Natural killer cell (primary cell): ENCODE data around the gene RPRD1B. TPM values are rescaled to one million over a fixed set of nuclear protein-coding genes. Genes with fewer than 3 reads are reported as not detected.

ENCODE experiments used
- ATAC-seq, 3 donors: fragments of 150-1000 bp in 2 of 3; fragments of 200-7000 bp in 1 of 3; cut with Tn5 transposase; 1 replicate in 1 of 3; 2 replicates in 2 of 3; pipeline ENCODE4 v1.10.0; 2021; ENCODE audit warnings: mild to moderate bottlenecking in 2 of 3, moderate library complexity in 2 of 3
- DNase-seq, 2 donors: peaks; one replicate each; pipeline versions ENCODE4 v3.0.0 to v3.0.0-alpha.2; 2013 to 2021; ENCODE audit warnings: mixed read lengths in 1 of 2
- H3K27ac ChIP-seq: one replicate; pipeline ENCODE4 v1.5.1; 2013; ENCODE audit warnings: mild to moderate bottlenecking, low read length
- H3K27me3 ChIP-seq: one replicate; pipeline ENCODE4 v1.6.1; 2013; ENCODE audit warnings: low read length; ENCODE audit not compliant: control insufficient read depth, insufficient read depth
- H3K36me3 ChIP-seq: one replicate; pipeline ENCODE4 v1.6.1; 2013; ENCODE audit warnings: low read length; ENCODE audit not compliant: control insufficient read depth, insufficient read depth
- H3K4me1 ChIP-seq: one replicate; pipeline ENCODE4 v1.6.1; 2013; ENCODE audit warnings: low read length; ENCODE audit not compliant: control insufficient read depth, insufficient read depth
- H3K4me3 ChIP-seq: one replicate; pipeline ENCODE4 v1.5.1; 2013; ENCODE audit warnings: low read length
- H3K9me3 ChIP-seq: one replicate; pipeline ENCODE4 v1.6.1; 2013; ENCODE audit warnings: low read length; ENCODE audit not compliant: control insufficient read depth, insufficient read depth
- H3K27ac Mint-ChIP-seq, 2 donors: one replicate each; pipeline ENCODE4 v1.8.0; 2022; ENCODE audit warnings: mild to moderate bottlenecking in 2 of 2, mixed read lengths in 2 of 2, moderate library complexity in 1 of 2
- H3K27me3 Mint-ChIP-seq, 2 donors: one replicate each; pipeline ENCODE4 v1.8.0; 2022; ENCODE audit warnings: low read depth in 2 of 2, mixed read lengths in 2 of 2
- H3K36me3 Mint-ChIP-seq: one replicate; pipeline ENCODE4 v1.8.0; 2022; ENCODE audit warnings: mixed read lengths
- H3K4me1 Mint-ChIP-seq, 2 donors: one replicate each; pipeline ENCODE4 v1.8.0; 2022; ENCODE audit warnings: mixed read lengths in 2 of 2
- H3K4me3 Mint-ChIP-seq: one replicate; pipeline ENCODE4 v1.8.0; 2022; ENCODE audit warnings: mild to moderate bottlenecking, moderate library complexity, mixed read lengths
- H3K9me3 Mint-ChIP-seq, 2 donors: one replicate each; pipeline ENCODE4 v1.8.0; 2022; ENCODE audit warnings: mixed read lengths in 2 of 2
- CTCF ChIP-seq: fragments of 200-600 bp; IDR thresholded peaks from one replicate; pipeline ENCODE4 v1.8.0; 2022; ENCODE audit warnings: antibody characterized with exemption
- WGBS: methylation state at CpG from one replicate; pipeline ENCODE4 v1.1.7; 2013; ENCODE audit warnings: missing lambda C conversion rate; ENCODE audit not compliant: insufficient coverage; 5-methylcytosine and 5-hydroxymethylcytosine counted together
- intact Hi-C: fragments of 100-400 bp; cut with micrococcal nuclease; formaldehyde crosslinking; loops from one replicate; pipeline ENCODE4 v1.14.2; 2022
- total RNA-seq, 4 donors: library from RNA; stranded (reverse); fragments of 120-200 nt in 1 of 4; gene quantifications; one replicate each; pipeline versions ENCODE4 v1.2.3 to v1.2.4, GENCODE V29; 2013 to 2022

Gene RPRD1B
- total RNA-seq, 3 donors from 2014 or later (not counting 1 experiment from before 2014, with no cell fraction given): 75.8 to 87.3 (median 77.6) TPM

GRCh38 chr20:37989601-37990295 is 43.8 kb upstream of the RPRD1B start:
- no peak overlapping the region for H3K4me3 ChIP-seq
- H3K36me3 ChIP-seq: peaks cover 18% of the 10 kb centered on the region
- no peaks in the 10 kb centered on the region for H3K27me3 Mint-ChIP-seq
- H3K9me3 ChIP-seq: no peaks in the 10 kb centered on the region
- no peaks in the 10 kb centered on the region for H3K9me3 Mint-ChIP-seq
- intact Hi-C loops: loop anchor here (1.0 to 5.0 kb wide), 5 partner anchors 44 to 463 kb away; partner anchors contain the start of genes BLCAP, RPRD1B and TTI1
- H3K27ac ChIP-seq: peak overlapping the region; percentile 90
- ATAC-seq (no peak), DNase-seq (no peak)
- WGBS: 32% methylated on average over 6 of the region's 7 CpGs
- H3K4me3 Mint-ChIP-seq: peak overlapping the region; percentile 77
- TF ChIP-seq CTCF: no peak
- no peaks in the 10 kb centered on the region for H3K36me3 Mint-ChIP-seq
- H3K27ac Mint-ChIP-seq: peak overlapping the region; percentile 92 to 98
- H3K27me3 ChIP-seq: no peaks in the 10 kb centered on the region
- peaks cover 26 to 31% of the 10 kb centered on the region in 2 donors for H3K4me1 Mint-ChIP-seq
- H3K4me1 ChIP-seq: peaks cover 32% of the 10 kb centered on the region

- Mint-ChIP-seq H3K4me3 (peak overlapping the region; percentile 77), H3K27ac (peak overlapping the region; percentile 92 to 98), H3K27me3 (no peaks in the 10 kb centered on the region), H3K9me3 (no peaks in the 10 kb centered on the region), H3K4me1 (peaks cover 26 to 31% of the 10 kb centered on the region in 2 donors), H3K36me3 (no peaks in the 10 kb centered on the region)
- no peak overlapping the region for H3K4me3 ChIP-seq
- intact Hi-C loops: loop anchor here (1.0 to 5.0 kb wide), 5 partner anchors 43 to 464 kb away; partner anchors contain the start of genes BLCAP, RPRD1B and TTI1
- under 1% methylated on average over 10 of the region's 10 CpGs for WGBS
- ATAC-seq (peak; percentile 85 to 96 (median 91)), DNase-seq (peak; percentile 61 to 77)
- H3K4me1 ChIP-seq: peaks cover 32% of the 10 kb centered on the region
- H3K27ac ChIP-seq: peak overlapping the region; percentile 90
- H3K36me3 ChIP-seq: peaks cover 25% of the 10 kb centered on the region
- TF ChIP-seq CTCF: no peak
- no peaks in the 10 kb centered on the region for H3K9me3 ChIP-seq
- no peaks in the 10 kb centered on the region for H3K27me3 ChIP-seq
Observed at GRCh38 chr20:37990571-37991151, 42.9 kb upstream of the RPRD1B start.

- intact Hi-C loops: loop anchor here (2.0 to 5.0 kb wide), 4 partner anchors 74 to 465 kb away; partner anchors contain the start of gene BLCAP
- Mint-ChIP-seq H3K4me3 (peak overlapping the region; percentile 77), H3K36me3 (no peaks in the 10 kb centered on the region), H3K27ac (peak overlapping the region; percentile 92 to 98), H3K27me3 (no peaks in the 10 kb centered on the region), H3K9me3 (no peaks in the 10 kb centered on the region), H3K4me1 (peaks cover 26 to 31% of the 10 kb centered on the region in 2 donors)
- peak overlapping the region; percentile 90 for H3K27ac ChIP-seq
- DNase-seq (no peak), ATAC-seq (no peak)
- TF ChIP-seq CTCF: no peak
- H3K4me1 ChIP-seq: peaks cover 32% of the 10 kb centered on the region
- WGBS: 92% methylated on average over 4 of the region's 4 CpGs
- H3K27me3 ChIP-seq: no peaks in the 10 kb centered on the region
- no peaks in the 10 kb centered on the region for H3K9me3 ChIP-seq
- no peak overlapping the region for H3K4me3 ChIP-seq
- peaks cover 26% of the 10 kb centered on the region for H3K36me3 ChIP-seq
Observed at GRCh38 chr20:37991157-37991866, 42.2 kb upstream of the RPRD1B start.
